A549 (cell line): Measurements from ENCODE around the gene DMGDH.

Experiments
- BHLHE40 ChIP-seq: IDR thresholded peaks from 2 replicates; pipeline ENCODE4 v1.6.1; 2012; ENCODE audit warnings: low read depth, low read length, inconsistent platforms
- CBX8 ChIP-seq: fragments of 200-600 bp; sonication (generic); IDR thresholded peaks from 2 replicates; pipeline ENCODE4 v1.6.1; 2016
- EP300 ChIP-seq, 2 experiments: fragments of >200 bp; sonication (Bioruptor Twin); formaldehyde crosslinking; IDR thresholded peaks; 2 replicates in 1 of 2; 3 replicates in 1 of 2; pipeline ENCODE4 v1.6.1; 2016 to 2017
- MYC ChIP-seq: IDR thresholded peaks from 2 replicates; pipeline ENCODE4 v1.6.1; 2012; ENCODE audit warnings: mild to moderate bottlenecking, inconsistent platforms, low read length, improper control_type of control experiment, borderline replicate concordance
- POLR2A ChIP-seq: IDR thresholded peaks from 2 replicates; pipeline ENCODE4 v1.6.1; 2012; ENCODE audit warnings: mild to moderate bottlenecking, low read length
- RAD21 ChIP-seq, 2 experiments: fragments of >200 bp in 1 of 2; sonication (Bioruptor Twin) in 1 of 2; formaldehyde crosslinking in 1 of 2; IDR thresholded peaks in 1 of 2; conservative IDR thresholded peaks in 1 of 2; 2 replicates in 1 of 2; 3 replicates in 1 of 2; pipeline ENCODE4 v1.6.1; 2012 to 2018; ENCODE audit warnings: inconsistent platforms in 1 of 2
- RCOR1 ChIP-seq: fragments of 150-350 bp; IDR thresholded peaks from 2 replicates; pipeline ENCODE4 v1.6.1; 2014; ENCODE audit warnings: antibody characterized with exemption, low read length, low read depth
- SMC3 ChIP-seq: fragments of >200 bp; sonication (Bioruptor Twin); formaldehyde crosslinking; IDR thresholded peaks from 3 replicates; pipeline ENCODE4 v1.6.1; 2018; ENCODE audit warnings: inconsistent platforms
- TF ChIP-seq, protein P1 (sequence below): fragments of >200 bp; sonication (Bioruptor Twin); formaldehyde crosslinking; IDR thresholded peaks from 3 replicates; pipeline ENCODE4 v1.5.1; 2016
- TF ChIP-seq, protein P2 (sequence below): IDR thresholded peaks from 2 replicates; pipeline ENCODE4 v1.6.1; 2012

DNA sequence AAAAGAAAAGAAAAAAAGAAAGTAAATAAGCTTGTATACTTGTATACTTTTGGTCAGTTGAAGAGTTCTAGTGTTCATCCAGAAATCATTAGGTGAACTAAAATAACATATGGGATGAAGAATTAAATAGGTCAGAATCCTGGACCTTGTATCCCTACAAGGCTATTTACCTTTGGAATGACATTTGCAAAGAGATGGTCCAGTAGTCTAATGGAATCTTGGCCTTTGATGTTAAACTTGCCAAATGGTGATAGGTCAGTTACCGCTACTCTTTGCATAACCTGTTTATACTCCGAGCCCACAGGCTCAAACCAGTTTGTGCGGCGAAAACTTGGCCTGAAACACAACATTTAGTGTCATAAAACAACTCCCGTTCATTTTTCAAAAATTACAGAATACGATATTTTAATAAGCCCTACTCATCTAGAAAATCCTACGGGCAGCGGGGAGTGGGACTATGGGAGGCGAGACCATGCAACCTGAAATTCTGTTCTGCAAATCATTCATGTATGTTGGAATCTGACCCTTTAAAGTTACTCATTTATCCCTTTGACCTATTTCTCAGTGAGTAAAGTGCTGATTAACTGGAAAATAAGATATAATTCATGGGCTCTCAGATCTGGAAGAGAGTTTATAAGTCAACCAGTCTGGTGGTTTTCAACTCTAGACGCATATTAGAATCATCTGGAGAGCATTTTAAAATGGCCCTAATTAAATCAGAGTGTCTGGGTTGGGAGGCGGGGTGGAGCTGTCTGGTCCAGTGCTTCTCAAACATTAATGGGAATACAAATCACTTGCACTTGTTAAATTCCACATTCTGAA is 38.6 kb downstream of the DMGDH start:
- TF ChIP-seq BHLHE40 (no peak), POLR2A (no peak), MYC (no peak), EP300 (IDR thresholded peaks at IDR 0.05) (no peak), CBX8 (no peak), RCOR1 (no peak), RAD21 (conservative IDR thresholded peaks at IDR 0.05 in 1 of 2, IDR thresholded peaks at IDR 0.05 in 1 of 2) (no peak), SMC3 (no peak)
- TF ChIP-seq, protein P1, sequence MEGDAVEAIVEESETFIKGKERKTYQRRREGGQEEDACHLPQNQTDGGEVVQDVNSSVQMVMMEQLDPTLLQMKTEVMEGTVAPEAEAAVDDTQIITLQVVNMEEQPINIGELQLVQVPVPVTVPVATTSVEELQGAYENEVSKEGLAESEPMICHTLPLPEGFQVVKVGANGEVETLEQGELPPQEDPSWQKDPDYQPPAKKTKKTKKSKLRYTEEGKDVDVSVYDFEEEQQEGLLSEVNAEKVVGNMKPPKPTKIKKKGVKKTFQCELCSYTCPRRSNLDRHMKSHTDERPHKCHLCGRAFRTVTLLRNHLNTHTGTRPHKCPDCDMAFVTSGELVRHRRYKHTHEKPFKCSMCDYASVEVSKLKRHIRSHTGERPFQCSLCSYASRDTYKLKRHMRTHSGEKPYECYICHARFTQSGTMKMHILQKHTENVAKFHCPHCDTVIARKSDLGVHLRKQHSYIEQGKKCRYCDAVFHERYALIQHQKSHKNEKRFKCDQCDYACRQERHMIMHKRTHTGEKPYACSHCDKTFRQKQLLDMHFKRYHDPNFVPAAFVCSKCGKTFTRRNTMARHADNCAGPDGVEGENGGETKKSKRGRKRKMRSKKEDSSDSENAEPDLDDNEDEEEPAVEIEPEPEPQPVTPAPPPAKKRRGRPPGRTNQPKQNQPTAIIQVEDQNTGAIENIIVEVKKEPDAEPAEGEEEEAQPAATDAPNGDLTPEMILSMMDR: no peak
- TF ChIP-seq, protein P2, sequence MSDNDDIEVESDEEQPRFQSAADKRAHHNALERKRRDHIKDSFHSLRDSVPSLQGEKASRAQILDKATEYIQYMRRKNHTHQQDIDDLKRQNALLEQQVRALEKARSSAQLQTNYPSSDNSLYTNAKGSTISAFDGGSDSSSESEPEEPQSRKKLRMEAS: no peak
